Heart left ventricle (tissue), 16 donors: ENCODE data around the gene NDUFAF8. TPM values are rescaled to one million over a fixed set of nuclear protein-coding genes. Genes with fewer than 3 reads are reported as not detected.

Experiments used
- ATAC-seq, 4 donors: fragments of 200-7000 bp; cut with Tn5 transposase; one replicate each; pipeline ENCODE4 v1.9.1; 2020 to 2022; ENCODE audit warnings: moderate library complexity in 4 of 4, mild to moderate bottlenecking in 3 of 4, moderate number of reproducible peaks in 1 of 4
- DNase-seq, 5 donors: peaks; one replicate each; pipeline ENCODE4 v3.0.0-alpha.2; 2020
- H3K27ac ChIP-seq, 12 donors: fragments of 200-600 bp; sonication (generic) in 4 of 12; one replicate each; pipeline versions ENCODE4 v1.5.0 to v1.8.0; 2016 to 2022; ENCODE audit warnings: mild to moderate bottlenecking in 2 of 12
- H3K27me3 ChIP-seq, 9 donors: fragments of 200-600 bp; sonication (generic) in 2 of 9; one replicate each; pipeline versions ENCODE4 v1.5.1 to v1.8.0; 2016 to 2022; ENCODE audit warnings: mild to moderate bottlenecking in 3 of 9
- H3K36me3 ChIP-seq, 9 donors: fragments of 200-600 bp; sonication (generic) in 2 of 9; one replicate each; pipeline versions ENCODE4 v1.5.0 to v1.8.0; 2018 to 2022; ENCODE audit warnings: mild to moderate bottlenecking in 2 of 9
- H3K4me1 ChIP-seq, 12 donors: fragments of 200-600 bp; sonication (generic) in 4 of 12; one replicate each; pipeline versions ENCODE4 v1.5.0 to v1.8.0; 2016 to 2022; ENCODE audit warnings: mild to moderate bottlenecking in 3 of 12
- H3K4me3 ChIP-seq, 12 donors: fragments of 200-600 bp; sonication (generic) in 4 of 12; one replicate each; pipeline versions ENCODE4 v1.5.0 to v1.8.0; 2017 to 2022; ENCODE audit warnings: mild to moderate bottlenecking in 9 of 12, moderate library complexity in 4 of 12
- H3K9me3 ChIP-seq, 12 donors: fragments of 200-600 bp; sonication (generic) in 4 of 12; one replicate each; pipeline versions ENCODE4 v1.5.0 to v1.8.0; 2016 to 2022; ENCODE audit warnings: mild to moderate bottlenecking in 1 of 12
- POLR2A ChIP-seq, 2 donors: fragments of 450-650 bp; IDR thresholded peaks; one replicate each; pipeline ENCODE4 v1.6.1; 2017; ENCODE audit warnings: antibody characterized with exemption in 2 of 2, mild to moderate bottlenecking in 2 of 2, moderate library complexity in 2 of 2
- WGBS, 4 donors: extraction: QIAGEN DNeasy Blood & Tissue Kit in 2 of 4; methylation state at CpG; one replicate each; pipeline versions ENCODE4 v1.1.5 to v1.1.7; 2013 to 2018; 5-methylcytosine and 5-hydroxymethylcytosine counted together
- intact Hi-C, 10 donors: fragments of 100-400 bp; cut with DNase I; formaldehyde crosslinking; loops; one replicate each; pipeline versions ENCODE4 v1.11.1 to v1.14.2; 2022
- polyA plus RNA-seq, 2 donors: library from polyadenylated mRNA; stranded (reverse); fragments of 200-250 nt; gene quantifications; one replicate each; pipeline ENCODE4 v1.2.3, GENCODE V29; 2013
- total RNA-seq, 9 donors: library from RNA; depleted of rRNA in 2 of 9; stranded (reverse); fragments of >200 nt in 2 of 9; fragmentation: NEBNext Ultra II Directional in 3 of 9; extraction: Animal tissue kit (Norgen Biotek cat#: 25700) in 3 of 9; gene quantifications; one replicate each; pipeline versions ENCODE4 v1.1.0 to v1.2.4, GENCODE V29; 2016 to 2023
- TF ChIP-seq, protein P1 (sequence below), 12 donors: fragments of 200-600 bp; sonication (generic) in 4 of 12; IDR thresholded peaks; one replicate each; pipeline versions ENCODE4 v1.5.0 to v1.8.0; 2018 to 2022; ENCODE audit warnings: antibody characterized with exemption in 12 of 12, mild to moderate bottlenecking in 5 of 12
- donor health status: ischemic (EF 13 %, LVEDD 7.1; RV severe dilation, severe dysfunction).
- donor health status: healthy with polysubstance abuse.
- donor health status: DM: no; HTN: yes; CAD: no.
- donor health status: DM: no; HTN: no; CAD: no.
- donor health status: ischemic (EF 25% LVEDD 6.9; RV normal size, moderate dysfunction).
- donor health status: ischemic (EF 25% LVEDD 5.7; RV mildly dilated, moderate dysfunction).
- donor health status: healthy.
- donor health status: DM: yes; HTN: yes; CAD: no.
- donor health status: ischemic (EF 35%, LVEDD 5.7; RV mildly dilated, moderate dysfunction).
- donor health status: nonischemic (EF 11% LVEDD 7.7; RV severe dilation, severe dysfunction).
- donor health status: DM: yes; HTN: yes; CAD: no.
- donor health status: PGD.
- donor health status: ischemic (EF 29% LVEDD 5.4; RV normal size, mild dysfunction).
- donor health status: nonischemic (EF 23%, LVEDD 6.1; RV moderate dilation, normal function).

NDUFAF8 gene
- total and polyA plus RNA-seq, 11 donors = 26.7 to 77.1 (median 50.2) TPM

DNA sequence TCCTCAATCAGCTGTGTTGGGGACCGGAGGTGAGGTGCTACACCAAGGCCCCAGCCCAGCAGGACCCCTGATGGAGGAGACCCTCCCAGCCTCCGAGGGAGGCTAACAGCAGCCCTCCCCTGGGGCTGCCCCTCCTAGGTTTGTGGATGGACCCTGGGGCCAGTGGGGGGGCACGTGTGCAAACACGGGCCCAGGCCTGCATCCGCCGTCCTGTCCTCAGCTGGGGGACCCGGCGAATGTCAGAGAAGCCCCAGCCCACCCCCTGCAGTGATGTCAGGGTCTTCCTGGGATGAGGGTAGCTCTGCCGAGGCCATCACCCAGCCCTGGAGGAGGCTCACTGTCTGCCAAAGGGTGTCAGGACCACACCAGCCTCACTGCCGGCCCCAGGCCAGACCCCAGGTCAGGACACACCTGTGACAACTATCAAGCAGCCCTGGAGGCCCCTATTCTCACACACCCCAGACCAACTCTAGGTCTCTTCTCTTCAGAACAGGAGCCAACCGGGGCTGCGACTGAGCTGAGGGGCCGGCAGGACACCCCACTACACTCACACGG is 43.1 kb upstream of the NDUFAF8 start:
- intact Hi-C loops = no loop called here
- H3K36me3 ChIP-seq = peaks cover 0 to 36% (median 3%) of the 10 kb centered on the region in 9 donors
- no peaks in the 10 kb centered on the region for H3K9me3 ChIP-seq
- H3K4me1 ChIP-seq = peaks cover 0 to 43% (median 12%) of the 10 kb centered on the region in 12 donors
- no peak for DNase-seq
- H3K27me3 ChIP-seq = no peaks in the 10 kb centered on the region
- ATAC-seq = no peak
- no peak overlapping the region for H3K4me3 ChIP-seq
- H3K27ac ChIP-seq = peak overlapping the region in 7 of 12 donors; percentile 8 to 76 (median 67)
- WGBS, 4 donors = 85 to 91% (median 90%) methylated on average over 6 to 14 of the region's 14 CpGs
- no peak for TF ChIP-seq POLR2A (IDR thresholded peaks at IDR 0.05)
- TF ChIP-seq, protein P1, sequence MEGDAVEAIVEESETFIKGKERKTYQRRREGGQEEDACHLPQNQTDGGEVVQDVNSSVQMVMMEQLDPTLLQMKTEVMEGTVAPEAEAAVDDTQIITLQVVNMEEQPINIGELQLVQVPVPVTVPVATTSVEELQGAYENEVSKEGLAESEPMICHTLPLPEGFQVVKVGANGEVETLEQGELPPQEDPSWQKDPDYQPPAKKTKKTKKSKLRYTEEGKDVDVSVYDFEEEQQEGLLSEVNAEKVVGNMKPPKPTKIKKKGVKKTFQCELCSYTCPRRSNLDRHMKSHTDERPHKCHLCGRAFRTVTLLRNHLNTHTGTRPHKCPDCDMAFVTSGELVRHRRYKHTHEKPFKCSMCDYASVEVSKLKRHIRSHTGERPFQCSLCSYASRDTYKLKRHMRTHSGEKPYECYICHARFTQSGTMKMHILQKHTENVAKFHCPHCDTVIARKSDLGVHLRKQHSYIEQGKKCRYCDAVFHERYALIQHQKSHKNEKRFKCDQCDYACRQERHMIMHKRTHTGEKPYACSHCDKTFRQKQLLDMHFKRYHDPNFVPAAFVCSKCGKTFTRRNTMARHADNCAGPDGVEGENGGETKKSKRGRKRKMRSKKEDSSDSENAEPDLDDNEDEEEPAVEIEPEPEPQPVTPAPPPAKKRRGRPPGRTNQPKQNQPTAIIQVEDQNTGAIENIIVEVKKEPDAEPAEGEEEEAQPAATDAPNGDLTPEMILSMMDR (IDR thresholded peaks at IDR 0.05) = no peak

DNA sequence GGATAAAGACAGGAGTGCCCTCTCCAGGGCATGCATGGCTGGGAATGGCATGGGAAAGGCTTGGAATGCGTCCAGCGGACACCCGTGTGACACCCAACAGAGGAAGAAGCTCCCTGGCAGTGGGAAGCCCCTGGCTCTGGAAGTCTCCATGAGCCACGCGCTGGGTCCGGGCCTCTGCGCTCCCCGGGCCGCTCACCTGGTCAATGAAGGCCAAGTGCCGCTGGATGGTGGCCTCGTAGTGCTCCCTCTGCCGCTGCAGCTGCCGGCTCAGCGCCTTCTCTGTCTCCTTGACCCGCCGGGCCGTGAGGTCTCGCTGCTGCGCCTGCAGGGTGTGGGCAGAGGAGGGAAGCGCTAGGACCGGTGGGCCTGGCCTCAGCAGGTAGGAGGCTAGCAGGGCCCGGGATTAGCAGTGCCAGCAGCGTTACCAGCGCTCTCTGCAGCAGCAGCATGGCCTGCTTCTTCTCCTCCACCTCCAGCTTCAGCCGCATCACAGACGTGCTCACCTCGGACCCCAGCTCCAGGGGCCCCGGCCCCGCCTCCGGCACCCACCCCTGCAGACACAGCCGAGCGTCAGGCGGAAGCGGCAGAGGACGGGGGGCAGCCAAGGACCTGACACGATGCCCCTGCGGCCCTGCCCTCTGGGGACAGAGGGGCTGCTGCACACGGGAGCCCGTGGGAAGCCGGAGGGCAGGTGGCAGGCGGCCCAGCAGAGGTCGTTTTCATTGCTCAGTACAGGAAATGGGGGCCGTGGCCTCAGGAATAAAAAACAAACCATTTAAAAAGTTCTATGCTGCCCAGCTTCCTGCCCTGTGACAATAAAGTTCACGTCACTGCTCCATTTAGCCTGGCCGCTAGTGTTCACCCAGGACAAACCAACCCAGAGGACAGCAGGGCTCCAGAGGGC is 42.4 kb upstream of the NDUFAF8 start:
- 76 to 87% (median 83%) methylated on average over 23 to 45 of the region's 45 CpGs for WGBS, 4 donors
- TF ChIP-seq POLR2A (IDR thresholded peaks at IDR 0.05) = no peak
- TF ChIP-seq, protein P1 (IDR thresholded peaks at IDR 0.05) = peak in 3 of 12 donors; percentile 8 to 33 (median 14)
- intact Hi-C loops = no loop called here
- DNase-seq = peak in 1 of 5 donors; percentile 40
- Histone ChIP-seq H3K9me3 (no peaks in the 10 kb centered on the region), H3K27ac (peak overlapping the region in 9 of 12 donors; percentile 25 to 71 (median 50)), H3K27me3 (no peaks in the 10 kb centered on the region), H3K36me3 (peaks cover 0 to 31% (median 3%) of the 10 kb centered on the region in 9 donors), H3K4me1 (peaks cover 0 to 43% (median 12%) of the 10 kb centered on the region in 12 donors), H3K4me3 (peak overlapping the region in 7 of 12 donors; percentile 22 to 44 (median 31))
- ATAC-seq = peak in 1 of 4 donors; percentile 55

DNA sequence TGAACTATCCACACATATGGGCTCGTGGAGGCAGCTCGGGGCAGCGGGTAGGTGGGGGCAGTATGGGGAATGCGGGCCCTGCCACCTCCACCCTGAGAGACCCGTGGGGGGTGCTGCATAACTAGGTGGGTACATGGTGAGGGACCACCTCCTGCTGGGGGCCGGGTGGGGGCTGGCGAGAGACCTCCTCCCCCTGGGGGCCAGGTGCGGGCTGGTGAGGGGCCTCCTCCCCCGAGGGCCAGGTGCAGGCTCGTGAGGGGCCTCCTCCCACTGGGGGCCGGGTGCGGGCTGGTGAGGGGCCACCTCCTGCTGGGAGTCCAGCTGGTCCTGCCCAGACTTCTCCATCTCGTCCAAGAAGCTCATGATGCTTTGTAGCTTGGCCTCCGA is 41.7 kb upstream of the NDUFAF8 start:
- H3K4me3 ChIP-seq = peak overlapping the region in 8 of 12 donors; percentile 12 to 44 (median 30)
- ATAC-seq = no peak

More for the DNA sequence above, 41.7 kb upstream of the NDUFAF8 start:
- no peak for TF ChIP-seq POLR2A (IDR thresholded peaks at IDR 0.05)
- TF ChIP-seq, protein P1 (IDR thresholded peaks at IDR 0.05) = no peak
- Histone ChIP-seq H3K27ac (peak overlapping the region in 9 of 12 donors; percentile 25 to 71 (median 52)), H3K9me3 (no peaks in the 10 kb centered on the region), H3K27me3 (no peaks in the 10 kb centered on the region), H3K4me1 (peaks cover 0 to 43% (median 12%) of the 10 kb centered on the region in 12 donors), H3K36me3 (peaks cover 0 to 35% (median 3%) of the 10 kb centered on the region in 9 donors)
- intact Hi-C loops = no loop called here
- DNase-seq = no peak
- 73 to 83% (median 75%) methylated on average over 8 to 14 of the region's 14 CpGs for WGBS, 4 donors
